Measurements from ENCODE around the gene ZIC5.

ZIC5 gene

DNA sequence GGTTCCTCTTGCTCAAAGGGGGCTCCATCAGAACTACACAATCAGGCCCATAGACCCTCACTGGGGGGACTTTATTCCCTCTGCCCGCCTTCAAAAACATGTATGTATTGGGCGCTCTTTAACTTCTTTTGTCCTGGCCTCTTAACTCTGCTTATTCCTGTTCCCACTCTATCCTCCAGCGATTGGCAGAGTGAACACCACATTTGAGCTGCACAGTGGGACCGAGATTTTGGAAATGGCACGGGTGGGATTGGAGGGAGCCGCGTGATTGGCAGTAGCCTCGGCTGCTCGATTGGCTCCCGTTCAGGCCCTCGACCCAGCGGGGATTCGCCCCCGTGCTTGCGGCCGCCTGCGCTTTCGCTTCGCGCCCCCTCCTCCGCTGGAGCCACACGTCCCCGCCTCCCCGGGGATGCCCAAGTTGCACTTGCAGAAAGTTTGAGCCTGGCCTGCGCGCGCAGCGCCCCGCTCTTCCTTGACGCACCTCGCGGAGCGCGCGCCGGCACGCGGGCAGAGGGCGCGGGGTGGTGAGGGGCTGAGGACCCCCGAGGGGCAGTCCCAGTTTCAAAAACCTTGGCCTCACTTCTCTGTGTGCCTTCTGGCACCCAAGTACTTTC lies at the start of gene ZIC5:
Gene ZIC5, minus strand, starts transcription at position 192 of the 614 bp plus-strand sequence. Its CDS starts 164 bp downstream, at position 28.
- DNase-seq = no peak

DNA sequence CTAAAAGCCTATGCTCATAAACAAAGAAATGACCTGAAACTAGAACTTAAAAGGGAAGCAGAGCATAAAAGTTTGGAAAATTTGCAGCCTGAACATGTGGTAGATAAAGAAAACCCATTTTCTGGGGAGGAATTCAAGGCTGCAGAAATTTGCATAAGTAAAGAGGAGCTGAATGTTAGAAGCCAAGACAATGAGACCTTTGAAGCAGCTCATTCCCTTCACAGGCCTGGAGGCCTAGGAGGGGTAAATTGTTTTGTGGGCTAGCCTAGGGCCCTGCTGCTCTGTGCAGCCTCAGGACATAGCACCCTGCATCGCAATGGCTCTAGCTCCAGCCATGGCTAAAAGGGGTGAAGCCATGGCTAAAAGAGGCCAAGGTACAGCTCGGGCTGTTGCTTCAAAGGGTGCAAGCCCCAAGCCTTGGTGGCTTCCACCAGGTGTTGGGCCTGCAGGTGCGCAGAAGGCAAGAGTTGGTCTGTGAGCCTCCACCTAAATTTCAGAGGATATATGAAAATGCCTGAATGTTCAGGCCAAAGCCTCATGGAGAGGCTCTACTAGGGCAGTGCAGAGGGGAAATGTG lies 48.3 kb upstream of the ZIC5 start:
- DNase-seq = no peak

GRCh38 chr13:100014621-100015020 lies 43.1 kb upstream of the ZIC5 start:
- no peak for DNase-seq

GRCh38 chr13:99998261-99998660 lies 26.7 kb upstream of the ZIC5 start:
- no peak for DNase-seq

- DNase-seq = no peak
Observed at GRCh38 chr13:99997702-99998214, 26.2 kb upstream of the ZIC5 start.

- no peak for DNase-seq
Observed at GRCh38 chr13:99996381-99996973, 24.9 kb upstream of the ZIC5 start.

- DNase-seq = no peak
Observed at GRCh38 chr13:99995589-99996380, 24.2 kb upstream of the ZIC5 start.

GRCh38 chr13:99995104-99995588 lies 23.6 kb upstream of the ZIC5 start:
- DNase-seq = no peak

- no peak for DNase-seq
Observed at GRCh38 chr13:99994638-99995020, 23.1 kb upstream of the ZIC5 start.

DNA sequence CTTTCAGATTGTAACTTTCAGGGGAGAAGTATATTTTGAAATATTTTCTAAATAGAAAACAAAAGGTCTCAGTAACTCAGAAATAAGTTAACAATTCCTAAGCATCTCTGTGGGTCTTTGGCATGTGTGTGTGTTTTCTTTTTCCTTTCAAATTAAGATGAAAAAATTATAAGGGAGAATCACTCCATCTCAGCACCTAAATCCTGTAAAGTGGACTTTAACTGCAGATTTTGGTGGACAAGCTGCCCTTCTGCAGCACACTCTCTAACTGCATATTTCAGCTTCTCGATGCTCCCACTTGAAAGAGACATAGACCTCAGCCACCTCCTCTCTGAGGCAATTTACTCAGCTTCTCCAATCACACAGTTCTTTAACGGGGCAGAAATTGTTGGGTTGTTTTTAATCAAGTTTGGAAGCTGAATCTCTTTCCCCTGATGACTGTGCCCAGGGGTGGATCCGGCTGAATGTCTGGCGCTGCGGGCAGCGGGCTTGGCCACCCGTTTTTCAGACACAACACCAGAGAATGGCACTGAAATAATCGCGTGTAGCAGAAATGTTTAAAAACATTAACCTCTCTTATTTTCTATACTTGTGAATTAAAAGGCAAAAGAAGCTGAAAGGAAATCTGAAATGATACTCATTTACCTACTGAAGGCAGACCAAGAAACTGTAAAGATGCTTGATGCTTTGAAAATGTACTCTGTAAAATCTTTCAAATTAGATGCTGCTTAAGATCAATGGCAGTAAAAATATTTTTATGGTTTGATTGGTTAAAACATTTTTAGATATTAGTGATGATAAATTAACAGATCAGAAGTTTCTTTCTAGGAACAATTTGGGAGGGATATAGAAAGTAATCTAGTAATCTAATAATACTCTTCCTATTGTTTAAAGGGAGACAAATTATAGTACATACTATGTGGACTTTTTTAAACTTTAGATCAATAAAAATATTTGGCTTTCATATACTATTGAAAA lies 22.4 kb upstream of the ZIC5 start:
- DNase-seq = no peak

DNA sequence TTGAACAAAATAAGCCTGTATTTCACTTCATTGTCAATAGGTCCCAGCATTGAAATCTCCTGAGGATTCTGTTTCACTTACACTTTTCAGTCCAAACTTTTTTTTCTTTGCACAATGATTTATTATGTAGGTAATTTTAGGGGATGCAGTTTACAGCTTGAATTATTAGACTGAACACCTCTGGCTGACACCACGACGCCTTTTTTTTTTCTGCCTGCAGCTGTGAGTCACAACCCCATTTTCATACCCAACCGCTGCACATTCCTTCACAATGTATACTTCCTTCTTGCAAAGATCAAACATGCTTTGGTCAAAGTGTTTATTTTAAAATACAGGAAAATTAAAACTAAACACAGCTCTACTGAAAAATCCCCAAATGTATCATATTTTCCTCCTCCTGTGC lies 21.4 kb upstream of the ZIC5 start:
- no peak for DNase-seq

DNA sequence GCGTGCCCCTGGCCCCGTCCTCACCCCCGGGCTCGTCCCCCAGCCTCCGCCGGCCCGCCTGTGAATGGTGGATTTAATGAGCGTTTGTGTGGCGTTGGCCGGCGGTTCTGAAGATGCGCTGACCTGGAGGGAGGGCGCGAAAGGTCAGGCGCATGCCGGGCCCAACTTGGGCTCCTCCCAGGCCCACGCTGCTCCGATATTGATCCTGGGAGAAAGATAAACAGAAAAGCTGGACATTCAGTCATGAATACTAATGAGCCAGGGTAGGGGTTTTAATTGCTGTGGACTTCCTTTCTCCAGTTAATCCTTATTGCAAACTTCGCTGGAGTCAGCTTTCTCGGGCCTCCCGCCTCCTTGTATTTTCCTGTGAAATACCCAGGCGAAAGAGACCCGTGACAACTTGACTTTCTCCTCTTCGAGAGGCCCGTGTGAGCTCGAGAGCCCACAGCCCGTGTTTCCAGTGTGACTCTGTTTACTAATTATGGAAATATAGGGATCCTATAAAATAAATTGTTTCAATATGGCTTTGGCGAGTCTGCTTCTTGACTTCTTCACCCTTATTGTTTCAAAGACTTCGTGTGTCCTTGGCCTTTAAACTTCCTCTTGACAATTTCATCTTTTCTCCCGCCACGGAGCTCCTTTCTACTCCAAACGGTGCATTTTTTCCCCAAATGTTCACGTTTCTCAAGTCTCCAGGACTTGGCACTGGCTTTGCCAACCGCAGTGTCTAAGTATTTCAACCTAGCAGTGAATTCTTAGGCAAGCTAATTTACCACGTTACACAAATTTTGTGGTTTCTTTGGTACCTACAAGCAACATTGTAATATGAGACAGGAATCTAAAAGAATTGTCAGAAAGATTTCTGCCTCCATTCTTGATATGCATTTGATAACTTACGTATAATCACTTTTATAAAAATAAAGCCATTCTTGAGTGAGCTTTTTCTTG lies 20.5 kb upstream of the ZIC5 start:
- no peak for DNase-seq

- no peak for DNase-seq
Observed at GRCh38 chr13:99991013-99991827, 19.7 kb upstream of the ZIC5 start.

- DNase-seq = no peak
Observed at GRCh38 chr13:99990126-99990977, 18.8 kb upstream of the ZIC5 start.

DNA sequence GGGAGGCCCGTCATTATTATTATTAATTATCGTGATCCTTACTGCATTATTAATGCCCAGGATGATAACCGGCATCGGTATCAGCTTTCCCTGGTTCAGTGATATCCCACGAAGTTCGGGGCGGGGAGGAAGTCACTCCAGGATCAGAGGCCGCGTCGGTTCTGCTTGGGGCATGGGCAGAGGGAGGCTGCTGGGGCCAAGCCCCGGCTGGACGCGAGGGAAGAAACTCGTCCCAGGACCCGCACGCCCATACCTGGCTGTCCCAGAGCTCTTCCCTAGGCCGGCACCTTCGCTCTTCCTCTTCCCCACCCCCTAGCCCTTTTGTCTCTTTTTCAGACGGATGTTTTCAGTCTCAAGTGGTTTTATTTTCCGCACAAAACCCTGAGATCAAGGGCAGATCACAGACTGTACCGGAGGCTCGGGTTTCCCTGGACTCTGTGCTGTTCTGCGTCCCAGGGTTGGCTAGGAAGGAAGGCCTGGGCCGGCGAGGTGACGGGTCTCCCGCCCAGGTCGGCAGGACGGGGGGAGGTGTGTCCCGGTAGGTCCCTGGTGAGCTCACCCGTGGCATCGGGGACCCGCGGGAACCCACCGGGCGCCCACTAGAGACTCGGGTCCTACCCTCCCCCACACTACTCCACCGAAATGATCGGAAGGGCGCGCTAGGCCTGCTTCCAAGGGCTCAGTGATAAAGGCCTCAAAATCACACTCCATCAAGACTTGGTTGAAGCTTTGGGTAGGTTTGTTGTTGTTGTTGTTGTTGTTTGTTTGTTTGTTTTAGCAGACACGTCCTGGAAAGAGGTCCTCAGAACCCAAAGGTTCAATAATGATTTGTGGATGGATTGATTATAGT lies 17.9 kb upstream of the ZIC5 start:
- DNase-seq = no peak

DNA sequence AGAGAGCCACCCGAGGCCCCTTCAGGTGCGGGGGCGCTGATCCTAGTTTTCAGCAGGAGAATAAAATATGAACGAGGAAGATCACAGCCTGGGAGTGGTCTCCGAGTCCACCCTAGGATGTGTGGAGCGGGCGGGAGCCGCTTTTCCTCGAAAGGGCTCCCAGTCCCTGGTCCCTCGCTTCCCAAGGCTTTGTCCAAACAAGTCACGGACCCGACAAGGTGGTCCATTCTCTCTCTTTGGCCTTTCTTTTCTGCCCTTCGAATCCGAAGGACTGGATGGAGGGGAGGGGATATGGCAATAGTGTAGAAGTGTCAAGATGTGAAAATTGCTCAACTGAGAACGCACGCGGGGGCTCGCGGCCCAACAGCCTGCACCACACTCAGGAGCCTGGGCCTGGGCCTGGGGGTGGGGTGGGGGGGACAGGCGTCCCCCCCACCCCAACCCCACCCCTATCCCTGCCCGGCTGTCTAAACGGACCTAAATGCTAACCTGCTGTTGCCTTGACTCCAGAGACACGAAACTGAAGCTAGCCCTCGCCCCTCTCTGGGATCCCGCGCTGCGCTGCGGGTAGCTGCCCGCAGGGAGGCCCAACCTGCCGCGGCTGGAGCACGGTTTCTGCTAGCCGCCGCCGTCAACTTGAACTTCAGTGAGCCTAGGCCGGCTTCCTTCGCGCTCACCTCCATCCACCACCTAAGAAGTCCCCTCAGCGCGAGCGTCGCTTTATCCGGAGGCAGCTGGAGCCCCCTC lies 17.1 kb upstream of the ZIC5 start:
- DNase-seq = no peak

Data from fibroblast of skin of right quadriceps (primary cell).